Measurements from ENCODE around the gene AUP1.

Gene AUP1

DNA sequence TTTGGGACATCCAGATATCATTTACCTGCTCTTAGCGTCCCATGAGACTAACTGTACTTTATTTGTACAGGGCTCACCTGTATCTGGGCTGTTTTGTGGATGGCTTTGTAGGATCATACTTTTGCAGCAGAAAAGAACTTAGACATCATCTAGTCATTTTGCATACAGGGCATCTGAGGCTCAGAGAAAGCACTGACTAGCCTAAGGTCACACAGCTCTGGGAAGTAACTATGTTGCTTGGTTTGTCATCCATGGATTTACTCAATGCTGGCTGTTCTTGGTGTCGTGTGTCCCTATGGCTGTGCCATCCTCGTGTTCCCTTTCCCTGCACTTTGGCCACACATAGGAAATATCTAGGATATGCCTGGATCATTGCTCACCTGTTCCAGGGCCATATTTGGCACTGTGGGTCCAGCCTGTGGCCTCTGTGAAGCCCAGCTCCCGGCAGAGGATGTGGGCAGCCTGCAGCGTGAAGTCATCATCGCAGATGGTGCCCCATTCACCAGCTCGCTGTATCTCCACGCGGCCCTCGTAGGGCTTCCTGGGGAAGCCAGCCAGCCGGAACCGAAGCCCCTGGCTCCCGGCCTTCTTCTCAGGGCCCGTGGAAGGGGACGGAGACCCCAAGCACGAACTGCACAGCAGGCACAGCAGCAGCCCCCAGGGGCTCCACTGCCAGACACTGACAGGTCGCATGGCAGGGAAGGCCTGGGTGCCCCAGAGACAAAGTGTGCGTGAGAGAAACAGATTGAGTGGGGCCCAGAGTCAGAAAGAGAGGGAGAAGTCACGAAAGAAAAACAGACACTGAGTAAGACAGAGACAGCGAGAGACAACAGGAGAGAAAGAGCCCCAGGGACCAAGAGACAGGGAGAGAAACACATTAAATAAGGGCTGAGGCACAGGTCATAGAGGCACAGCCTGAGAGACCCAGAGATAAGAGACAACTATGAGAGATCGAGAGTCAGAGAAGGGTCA lies 22.7 kb upstream of the AUP1 start:
- DNase-seq (no peak), ATAC-seq (no peak)
- H3K4me3 Mint-ChIP-seq: peak overlapping the region; percentile 47
- H3K4me1 Mint-ChIP-seq: peaks cover 26% of the 10 kb centered on the region
- H3K36me3 Mint-ChIP-seq (ENCODE audit: low read depth): peaks cover 8% of the 10 kb centered on the region
- peaks cover 38% of the 10 kb centered on the region for H3K27me3 Mint-ChIP-seq
- H3K9me3 Mint-ChIP-seq: no peaks in the 10 kb centered on the region
- peak overlapping the region; percentile 33 for H3K27ac Mint-ChIP-seq

DNA sequence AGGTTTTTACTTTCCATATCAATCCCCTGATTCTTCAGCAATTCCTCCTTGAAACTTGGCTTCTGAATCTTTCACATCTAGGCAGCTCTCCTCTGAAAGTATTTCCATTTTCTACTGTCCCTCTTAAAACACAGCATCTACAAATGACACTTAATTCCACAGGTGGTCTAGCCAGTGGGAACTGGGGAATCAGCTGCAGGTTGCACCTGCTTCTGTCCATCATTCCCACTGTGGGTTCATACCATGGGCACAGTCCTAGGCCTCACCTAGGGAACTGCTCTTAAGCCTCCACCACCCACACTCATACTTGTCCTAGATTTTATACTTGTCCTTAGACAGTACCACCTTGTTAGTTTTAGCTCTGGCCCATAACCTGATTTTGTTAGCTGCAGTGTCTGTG lies 22.0 kb upstream of the AUP1 start:
- Mint-ChIP-seq H3K36me3 (ENCODE audit: low read depth) (peaks cover 8% of the 10 kb centered on the region), H3K4me1 (peaks cover 24% of the 10 kb centered on the region), H3K27me3 (peaks cover 40% of the 10 kb centered on the region), H3K27ac (no peak overlapping the region), H3K9me3 (no peaks in the 10 kb centered on the region), H3K4me3 (no peak overlapping the region)
- no peak for DNase-seq
- ATAC-seq: no peak

GRCh38 chr2:74550231-74550630 lies 20.7 kb upstream of the AUP1 start:
- DNase-seq: no peak
- Mint-ChIP-seq H3K36me3 (ENCODE audit: low read depth) (peaks cover 3% of the 10 kb centered on the region), H3K4me1 (peaks cover 18% of the 10 kb centered on the region), H3K27me3 (peaks cover 41% of the 10 kb centered on the region), H3K9me3 (no peaks in the 10 kb centered on the region), H3K27ac (no peak overlapping the region), H3K4me3 (peak overlapping the region; percentile 69)
- ATAC-seq: no peak

DNA sequence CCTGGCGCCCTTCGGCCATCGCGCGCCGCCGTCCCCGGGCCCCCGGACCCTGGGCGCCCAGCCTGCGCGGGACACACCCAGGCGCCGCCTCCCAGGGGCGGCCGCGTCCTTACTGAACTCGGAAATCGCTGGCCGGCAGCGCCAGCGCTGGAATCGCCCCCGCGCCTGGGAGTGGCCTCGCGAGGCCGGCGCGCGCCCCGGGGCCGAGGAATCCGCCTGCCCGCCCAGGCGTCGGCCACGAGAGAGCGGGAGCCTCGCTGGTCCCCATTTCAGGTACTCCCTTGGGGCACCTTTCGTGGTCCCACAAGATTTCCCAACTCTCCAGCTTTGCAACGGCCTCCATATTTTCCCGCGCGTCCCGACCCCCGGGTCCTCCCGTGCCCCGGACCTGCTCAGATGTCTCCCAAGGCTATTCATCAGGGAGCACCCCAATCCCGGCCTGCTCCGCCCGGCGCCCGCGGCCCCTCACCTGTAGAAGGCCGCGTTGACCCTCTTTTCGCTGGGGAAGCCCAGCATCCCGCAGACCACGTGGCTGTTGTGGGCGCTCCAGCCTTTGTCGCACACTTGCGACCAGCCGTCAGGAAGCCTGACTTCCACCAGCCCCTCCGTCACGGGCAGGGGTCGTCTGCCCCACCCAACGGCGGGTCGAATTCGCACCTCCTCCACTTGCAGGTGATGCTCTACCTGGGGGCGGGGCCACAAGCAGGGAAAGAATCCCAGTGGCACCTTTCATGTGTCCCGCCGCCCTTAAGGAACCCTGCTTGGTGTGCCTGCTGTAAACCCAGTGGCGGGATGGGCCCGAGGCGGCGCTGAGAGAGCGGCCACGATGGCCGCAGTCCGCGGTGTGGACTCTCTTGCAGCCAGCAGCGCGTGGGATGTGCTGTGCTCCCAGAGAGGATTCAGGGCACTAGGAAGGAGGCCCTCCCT lies 19.7 kb upstream of the AUP1 start:
- no peak overlapping the region for H3K27ac Mint-ChIP-seq
- DNase-seq: peak; percentile 49
- peak; percentile 47 for ATAC-seq

DNA sequence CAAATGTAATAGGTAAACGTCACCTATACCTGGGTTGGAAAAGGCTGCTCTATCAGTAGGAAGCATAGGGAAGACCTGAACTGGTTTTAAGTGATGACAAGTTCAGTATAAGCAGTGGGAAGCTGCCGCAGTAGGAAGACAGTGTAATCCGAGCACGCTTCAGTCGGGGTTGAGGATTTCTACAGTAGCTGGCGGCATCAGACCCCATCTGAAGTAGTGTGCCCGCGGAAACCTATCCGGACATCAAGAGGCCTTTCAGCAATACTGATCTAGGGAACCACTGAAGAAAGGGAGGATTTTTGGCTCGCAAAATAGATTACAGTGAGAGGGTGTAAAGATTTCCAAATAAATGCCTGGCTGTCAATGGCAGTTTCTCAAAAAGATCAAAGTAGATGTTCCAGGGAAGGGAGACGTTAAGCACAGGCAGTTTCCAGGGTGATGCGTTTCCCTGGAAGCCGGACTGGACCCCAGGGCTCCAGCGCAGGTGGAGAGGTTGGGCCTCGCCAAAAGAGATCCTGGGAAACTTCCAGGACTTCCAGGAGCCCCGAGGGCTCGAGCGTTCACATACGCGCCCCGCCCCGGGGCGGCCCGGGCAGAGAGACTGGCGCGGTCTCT lies 18.9 kb upstream of the AUP1 start:
- DNase-seq: no peak
- Mint-ChIP-seq H3K4me1 (peaks cover 12% of the 10 kb centered on the region), H3K36me3 (ENCODE audit: low read depth) (peaks cover 1% of the 10 kb centered on the region), H3K9me3 (no peaks in the 10 kb centered on the region), H3K27me3 (peaks cover 45% of the 10 kb centered on the region), H3K27ac (peak overlapping the region; percentile 45), H3K4me3 (peak overlapping the region; percentile 70)
- ATAC-seq: no peak

More for the DNA sequence above, 19.7 kb upstream of the AUP1 start:
- peaks cover 15% of the 10 kb centered on the region for H3K4me1 Mint-ChIP-seq
- H3K27me3 Mint-ChIP-seq: peaks cover 45% of the 10 kb centered on the region
- peak overlapping the region; percentile 69 for H3K4me3 Mint-ChIP-seq
- peaks cover 1% of the 10 kb centered on the region for H3K36me3 Mint-ChIP-seq (ENCODE audit: low read depth)
- no peaks in the 10 kb centered on the region for H3K9me3 Mint-ChIP-seq

DNA sequence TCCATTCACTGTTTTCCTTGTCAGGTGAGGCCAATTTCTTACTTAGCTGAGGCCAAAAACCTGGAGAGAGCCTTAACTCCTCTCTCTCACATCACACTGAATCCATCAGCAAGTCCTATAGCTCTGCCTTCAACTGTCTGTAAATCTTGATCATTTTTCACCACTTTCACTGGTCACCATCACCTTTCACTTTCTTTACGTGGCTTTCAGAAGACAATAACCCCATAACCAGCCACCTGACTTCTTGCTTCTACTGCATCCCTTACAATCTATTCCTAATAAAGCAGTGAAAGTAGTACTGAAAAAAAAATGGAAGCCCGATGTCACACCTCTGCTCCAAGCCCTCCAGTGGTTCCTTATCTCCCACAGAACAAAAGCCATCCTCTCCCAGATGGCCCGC lies 16.5 kb upstream of the AUP1 start:
- Mint-ChIP-seq H3K27ac (no peak overlapping the region), H3K36me3 (ENCODE audit: low read depth) (peaks cover 1% of the 10 kb centered on the region), H3K4me3 (no peak overlapping the region), H3K9me3 (no peaks in the 10 kb centered on the region), H3K27me3 (peaks cover 43% of the 10 kb centered on the region), H3K4me1 (peaks cover 9% of the 10 kb centered on the region)
- no peak for DNase-seq
- no peak for ATAC-seq

DNA sequence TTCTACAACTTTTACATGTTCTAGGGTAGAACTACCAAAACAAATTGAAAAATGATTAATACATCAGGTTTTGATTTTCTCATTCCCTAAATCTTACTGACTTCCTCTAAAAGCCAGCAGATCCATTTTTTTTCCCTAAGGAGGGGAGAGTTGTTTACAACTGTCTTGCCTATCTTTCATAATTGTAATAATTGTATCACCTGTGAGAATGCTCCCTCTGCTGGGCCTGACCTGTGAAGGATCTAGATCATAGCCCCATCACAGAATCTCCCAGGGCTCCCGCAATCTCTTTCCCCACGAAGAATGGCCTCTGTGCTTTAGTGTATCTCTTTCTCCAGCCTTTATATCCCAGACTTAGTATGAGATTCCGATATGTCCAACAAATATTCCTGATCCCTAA lies 15.1 kb upstream of the AUP1 start:
- Mint-ChIP-seq H3K36me3 (ENCODE audit: low read depth) (no peaks in the 10 kb centered on the region), H3K9me3 (no peaks in the 10 kb centered on the region), H3K27ac (no peak overlapping the region), H3K27me3 (peaks cover 31% of the 10 kb centered on the region), H3K4me1 (peaks cover 8% of the 10 kb centered on the region), H3K4me3 (no peak overlapping the region)
- no peak for DNase-seq
- no peak for ATAC-seq

- H3K4me3 Mint-ChIP-seq: no peak overlapping the region
- peaks cover 35% of the 10 kb centered on the region for H3K27me3 Mint-ChIP-seq
- DNase-seq (no peak), ATAC-seq (no peak)
- H3K27ac Mint-ChIP-seq: no peak overlapping the region
- no peaks in the 10 kb centered on the region for H3K36me3 Mint-ChIP-seq (ENCODE audit: low read depth)
- peaks cover 12% of the 10 kb centered on the region for H3K4me1 Mint-ChIP-seq
- H3K9me3 Mint-ChIP-seq: no peaks in the 10 kb centered on the region
These were observed 13.5 kb upstream of the AUP1 start for GRCh38 chr2:74542978-74543377.

- Mint-ChIP-seq H3K36me3 (ENCODE audit: low read depth) (no peaks in the 10 kb centered on the region), H3K4me1 (peaks cover 13% of the 10 kb centered on the region), H3K4me3 (no peak overlapping the region), H3K27ac (no peak overlapping the region), H3K27me3 (peaks cover 31% of the 10 kb centered on the region), H3K9me3 (no peaks in the 10 kb centered on the region)
- no peak for ATAC-seq
- DNase-seq: no peak
These were observed 10.8 kb upstream of the AUP1 start for GRCh38 chr2:74540291-74540690.

GRCh38 chr2:74538881-74539339 lies 9.4 kb upstream of the AUP1 start:
- peak overlapping the region; percentile 22 for H3K27ac Mint-ChIP-seq
- DNase-seq (no peak), ATAC-seq (no peak)
- H3K36me3 Mint-ChIP-seq (ENCODE audit: low read depth): no peaks in the 10 kb centered on the region
- H3K27me3 Mint-ChIP-seq: peaks cover 27% of the 10 kb centered on the region
- peaks cover 13% of the 10 kb centered on the region for H3K4me1 Mint-ChIP-seq
- H3K9me3 Mint-ChIP-seq: no peaks in the 10 kb centered on the region
- H3K4me3 Mint-ChIP-seq: no peak overlapping the region

GRCh38 chr2:74537140-74537539 lies 7.6 kb upstream of the AUP1 start:
- peaks cover 16% of the 10 kb centered on the region for H3K4me1 Mint-ChIP-seq
- H3K4me3 Mint-ChIP-seq: no peak overlapping the region
- DNase-seq (no peak), ATAC-seq (no peak)
- peaks cover 20% of the 10 kb centered on the region for H3K27me3 Mint-ChIP-seq
- H3K36me3 Mint-ChIP-seq (ENCODE audit: low read depth): peaks cover 10% of the 10 kb centered on the region
- no peak overlapping the region for H3K27ac Mint-ChIP-seq
- no peaks in the 10 kb centered on the region for H3K9me3 Mint-ChIP-seq

- Mint-ChIP-seq H3K4me1 (peaks cover 24% of the 10 kb centered on the region), H3K27me3 (peaks cover 19% of the 10 kb centered on the region), H3K4me3 (no peak overlapping the region), H3K36me3 (ENCODE audit: low read depth) (peaks cover 16% of the 10 kb centered on the region), H3K27ac (no peak overlapping the region), H3K9me3 (no peaks in the 10 kb centered on the region)
- DNase-seq: no peak
- ATAC-seq: peak; percentile 81
These were observed 6.9 kb upstream of the AUP1 start for GRCh38 chr2:74536166-74536950.

DNA sequence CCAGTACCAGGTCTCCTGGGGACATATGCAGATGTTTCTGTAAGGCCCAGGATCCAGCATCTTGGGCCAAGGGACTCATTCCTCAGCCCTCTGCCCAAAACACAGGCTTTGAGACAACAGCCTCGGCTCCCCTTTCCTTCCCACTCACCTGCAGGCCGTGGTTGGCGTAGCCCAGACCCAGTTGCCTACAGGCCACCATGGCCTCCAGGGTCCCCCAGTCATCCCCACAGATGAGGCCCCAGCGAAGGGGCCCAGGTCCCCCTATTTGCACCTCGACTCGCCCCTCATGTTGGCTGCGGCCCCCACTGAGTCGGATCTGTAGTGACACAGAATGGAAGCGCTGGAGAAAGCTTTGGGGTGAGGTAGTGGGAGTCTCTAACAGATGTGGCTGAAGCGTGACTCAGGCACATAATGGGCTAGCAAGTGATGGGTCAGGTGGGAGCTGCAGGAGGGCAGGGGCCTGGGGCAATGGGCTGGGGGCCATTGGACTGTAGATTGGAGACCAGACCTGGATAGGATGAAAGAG lies 6.0 kb upstream of the AUP1 start:
- Mint-ChIP-seq H3K4me3 (no peak overlapping the region), H3K9me3 (no peaks in the 10 kb centered on the region)
- ATAC-seq: no peak

More for the DNA sequence above, 6.0 kb upstream of the AUP1 start:
- Mint-ChIP-seq H3K36me3 (ENCODE audit: low read depth) (peaks cover 21% of the 10 kb centered on the region), H3K4me1 (peaks cover 31% of the 10 kb centered on the region), H3K27me3 (peaks cover 19% of the 10 kb centered on the region), H3K27ac (no peak overlapping the region)
- DNase-seq: no peak

Measured in activated naive CD8-positive, alpha-beta T cell treated with anti-CD3 and anti-CD28 coated beads, Interleukin-2, amount 50 U/mL, for 24 hours (primary cell).